Duodenal mucosa (tissue), 2 donors: ENCODE results near the gene TVP23C.
"Not testable (repeated sequence)": the region's sequence is repeated elsewhere in the genome, so short reads cannot be mapped to it uniquely, and the experiment has no call there.

Experiments
- H3K27ac ChIP-seq: one replicate; pipeline ENCODE4 v1.7.0; 2013; ENCODE audit warnings: low read depth, low read length
- H3K27me3 ChIP-seq, 2 donors: one replicate each; pipeline ENCODE4 v1.7.0; 2013; ENCODE audit warnings: low read length in 2 of 2, control low read depth in 1 of 2; ENCODE audit not compliant: insufficient read depth in 2 of 2, control insufficient read depth in 1 of 2
- H3K36me3 ChIP-seq, 2 donors: one replicate each; pipeline ENCODE4 v1.7.0; 2013; ENCODE audit warnings: low read length in 2 of 2, control low read depth in 1 of 2; ENCODE audit not compliant: insufficient read depth in 2 of 2, control insufficient read depth in 1 of 2
- H3K4me1 ChIP-seq, 2 donors: one replicate each; pipeline ENCODE4 v1.7.0; 2013; ENCODE audit warnings: low read length in 2 of 2, control low read depth in 1 of 2; ENCODE audit not compliant: insufficient read depth in 2 of 2, control insufficient read depth in 1 of 2
- H3K4me3 ChIP-seq, 2 donors: one replicate each; pipeline ENCODE4 v1.7.0; 2013; ENCODE audit warnings: low read length in 2 of 2, low read depth in 1 of 2
- H3K9ac ChIP-seq, 2 donors: one replicate each; pipeline ENCODE4 v1.7.0; 2013; ENCODE audit warnings: low read length in 2 of 2, low read depth in 1 of 2
- H3K9me3 ChIP-seq, 2 donors: one replicate each; pipeline ENCODE4 v1.7.0; 2013; ENCODE audit warnings: low read length in 2 of 2, control low read depth in 1 of 2; ENCODE audit not compliant: control insufficient read depth in 1 of 2

TVP23C gene

DNA sequence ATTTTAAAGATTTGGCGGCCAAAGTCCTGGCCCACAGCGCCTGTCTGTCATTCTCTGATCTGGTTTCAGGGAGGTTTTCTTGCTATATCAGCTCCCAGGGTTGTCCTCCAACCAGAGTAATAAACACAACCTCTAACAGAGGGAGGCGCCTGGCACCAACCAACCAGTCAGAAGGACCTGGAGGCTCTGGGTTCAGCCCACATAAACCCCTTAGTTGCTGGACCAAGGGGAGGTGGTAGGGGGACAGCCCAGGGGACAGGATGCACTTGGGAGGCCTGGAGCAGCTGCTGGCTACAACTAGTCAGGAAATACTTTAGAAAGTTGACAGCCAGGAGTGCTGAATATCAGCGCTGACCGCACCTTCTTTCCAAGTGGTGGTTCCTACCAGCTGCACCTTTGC is 54.2 kb downstream of the TVP23C start:
- H3K9ac ChIP-seq, result no peak overlapping the region
- H3K9me3 ChIP-seq, result no peaks in the 10 kb centered on the region
- no peak overlapping the region for H3K27ac ChIP-seq
- H3K4me3 ChIP-seq, result no peak overlapping the region
- H3K27me3 ChIP-seq, result no peaks in the 10 kb centered on the region
- peaks cover 0 to 13% of the 10 kb centered on the region in 2 donors for H3K36me3 ChIP-seq
- H3K4me1 ChIP-seq, result peaks cover 0 to 5% of the 10 kb centered on the region in 2 donors

- no peak overlapping the region for H3K4me3 ChIP-seq
- H3K9me3 ChIP-seq, result no peaks in the 10 kb centered on the region
- no peak overlapping the region for H3K27ac ChIP-seq
- H3K36me3 ChIP-seq, result peaks cover 0 to 6% of the 10 kb centered on the region in 2 donors
- H3K27me3 ChIP-seq, result no peaks in the 10 kb centered on the region
- peaks cover 0 to 5% of the 10 kb centered on the region in 2 donors for H3K4me1 ChIP-seq
- H3K9ac ChIP-seq, result no peak overlapping the region
Measured at GRCh38 chr17:15508466-15508865, 54.8 kb downstream of the TVP23C start.

GRCh38 chr17:15507896-15508295 is 55.4 kb downstream of the TVP23C start:
- no peak overlapping the region for H3K4me3 ChIP-seq
- no peaks in the 10 kb centered on the region for H3K9me3 ChIP-seq
- no peak overlapping the region for H3K9ac ChIP-seq
- no peaks in the 10 kb centered on the region for H3K27me3 ChIP-seq
- peaks cover 0 to 5% of the 10 kb centered on the region in 2 donors for H3K36me3 ChIP-seq
- H3K4me1 ChIP-seq, result peaks cover 0 to under 1% of the 10 kb centered on the region in 2 donors
- H3K27ac ChIP-seq, result no peak overlapping the region

DNA sequence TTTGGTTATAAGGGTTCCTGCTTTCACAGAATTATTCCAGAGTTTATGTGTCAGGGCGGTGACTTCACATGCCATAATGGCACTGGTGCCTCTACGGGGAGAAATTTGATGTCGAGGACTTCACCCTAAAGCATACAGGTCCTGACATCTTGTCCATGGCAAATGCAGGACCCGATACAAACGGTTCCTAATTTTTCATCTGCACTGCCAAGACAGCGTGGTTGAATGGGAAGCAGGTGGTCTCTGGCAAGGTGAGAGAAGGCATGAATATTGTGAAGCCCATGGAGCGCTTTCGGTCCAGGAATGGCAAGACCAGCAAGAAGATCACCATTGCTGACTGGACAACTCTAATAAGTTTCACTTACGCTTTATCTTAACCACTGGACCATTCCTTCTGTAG is 56.3 kb downstream of the TVP23C start:
- H3K4me1 ChIP-seq, result peaks cover 0 to 3% of the 10 kb centered on the region in 2 donors
- peaks cover 0 to 5% of the 10 kb centered on the region in 2 donors for H3K36me3 ChIP-seq
- H3K27me3 ChIP-seq, result no peaks in the 10 kb centered on the region
- H3K4me3 ChIP-seq, result no peak overlapping the region
- H3K27ac ChIP-seq, result no peak overlapping the region
- H3K9me3 ChIP-seq, result no peaks in the 10 kb centered on the region
- no peak overlapping the region for H3K9ac ChIP-seq

DNA sequence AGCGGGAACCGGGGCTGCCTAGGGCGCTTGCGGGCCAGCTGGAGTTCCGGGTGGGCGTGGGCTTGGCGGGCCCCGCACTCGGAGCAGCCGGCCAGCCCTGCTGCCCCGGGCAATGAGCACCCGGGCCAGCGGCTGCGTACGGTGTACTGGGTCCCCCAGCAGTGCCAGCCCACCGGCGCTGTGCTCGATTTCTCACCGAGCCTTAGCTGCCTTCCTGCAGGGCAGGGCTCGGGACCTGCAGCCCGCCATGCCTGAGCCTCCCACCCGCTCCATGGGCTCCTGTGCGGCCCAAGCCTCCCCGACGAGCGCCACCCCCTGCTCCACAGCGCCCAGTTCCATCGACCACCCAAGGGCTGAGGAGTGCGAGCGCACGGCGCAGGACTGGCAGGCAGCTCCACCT is 57.6 kb downstream of the TVP23C start:
- not testable (repeated sequence) for H3K9ac ChIP-seq

DNA sequence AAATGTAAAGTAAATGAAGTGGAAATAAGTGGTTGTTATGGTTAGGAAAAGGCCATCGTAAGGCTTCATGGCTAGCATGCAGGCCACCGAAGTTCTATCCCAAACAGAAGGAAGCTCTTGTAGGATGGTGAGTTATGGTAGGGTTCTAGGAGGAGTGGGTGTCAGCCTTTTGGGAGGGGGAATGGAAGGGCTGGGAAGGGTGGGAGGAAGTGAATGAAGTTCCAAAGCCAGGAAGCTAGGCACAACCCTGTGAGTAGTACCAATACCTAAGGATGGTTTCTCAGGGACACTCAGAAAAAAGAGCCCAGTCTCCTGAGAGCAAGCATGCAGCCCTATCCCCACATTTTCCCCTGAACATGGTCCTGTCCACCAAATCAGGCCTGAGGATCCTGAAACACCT is 59.6 kb downstream of the TVP23C start:
- no peaks in the 10 kb centered on the region for H3K27me3 ChIP-seq
- H3K36me3 ChIP-seq, result peaks cover 4 to 7% of the 10 kb centered on the region in 2 donors
- peaks cover 0 to 3% of the 10 kb centered on the region in 2 donors for H3K4me1 ChIP-seq
- no peak overlapping the region for H3K9ac ChIP-seq
- H3K27ac ChIP-seq, result no peak overlapping the region
- H3K9me3 ChIP-seq, result no peaks in the 10 kb centered on the region
- no peak overlapping the region for H3K4me3 ChIP-seq

More for the DNA sequence above, 57.6 kb downstream of the TVP23C start:
- not testable (repeated sequence) for H3K9me3 ChIP-seq, H3K4me3 ChIP-seq, H3K36me3 ChIP-seq, H3K27me3 ChIP-seq, H3K4me1 ChIP-seq, H3K27ac ChIP-seq

- Histone ChIP-seq H3K4me3 (peak overlapping the region in 1 of 2 donors; percentile 32), H3K4me1 (peaks cover 0 to 3% of the 10 kb centered on the region in 2 donors), H3K36me3 (peaks cover 3 to 4% of the 10 kb centered on the region in 2 donors), H3K27ac (peak overlapping the region; percentile 30), H3K9ac (no peak overlapping the region), H3K27me3 (no peaks in the 10 kb centered on the region), H3K9me3 (no peaks in the 10 kb centered on the region)
Measured at GRCh38 chr17:15502369-15503112, 60.7 kb downstream of the TVP23C start.

DNA sequence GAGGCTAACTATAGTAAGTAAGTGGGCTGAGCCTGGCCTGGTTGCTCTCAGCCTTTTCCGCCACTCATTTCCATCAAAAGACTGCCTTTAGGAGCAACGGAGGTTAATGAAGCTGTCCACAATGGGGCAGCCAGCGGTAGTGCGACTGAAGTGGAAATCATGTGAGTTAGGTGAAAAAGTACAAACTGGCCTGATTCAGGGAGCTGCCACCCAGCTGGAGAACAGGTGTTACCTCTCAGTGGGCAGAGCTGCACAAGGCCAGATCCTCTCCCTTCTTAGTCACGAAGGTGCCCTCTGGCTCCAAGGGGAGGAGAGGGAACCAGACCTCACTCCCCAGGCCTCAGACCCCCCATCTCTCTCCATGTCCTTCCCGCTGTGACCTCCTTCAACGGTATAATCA is 61.5 kb downstream of the TVP23C start:
- Histone ChIP-seq H3K4me3 (no peak overlapping the region), H3K9ac (no peak overlapping the region), H3K36me3 (peaks cover 3 to 4% of the 10 kb centered on the region in 2 donors), H3K4me1 (peaks cover 0 to 3% of the 10 kb centered on the region in 2 donors), H3K27me3 (no peaks in the 10 kb centered on the region), H3K9me3 (no peaks in the 10 kb centered on the region), H3K27ac (no peak overlapping the region)

DNA sequence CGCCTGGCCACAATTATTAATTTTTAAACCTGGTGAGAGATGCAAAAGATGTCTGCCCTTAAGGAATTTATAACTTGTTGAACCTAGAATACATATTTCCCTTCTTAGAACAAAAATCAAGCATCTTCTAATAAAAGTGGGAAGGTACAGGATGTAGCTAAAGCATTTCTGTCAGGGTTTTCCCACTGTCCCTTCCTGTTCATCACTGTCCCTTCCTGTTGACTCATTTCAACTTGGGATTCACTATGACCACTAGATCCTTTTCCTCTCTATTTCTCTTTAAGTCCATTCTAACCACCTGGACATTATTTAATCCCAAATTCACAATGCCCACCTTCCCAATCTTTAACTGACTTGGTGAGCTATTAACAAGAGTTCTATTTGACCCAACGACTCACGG is 62.0 kb downstream of the TVP23C start:
- Histone ChIP-seq H3K27me3 (no peaks in the 10 kb centered on the region), H3K9me3 (no peaks in the 10 kb centered on the region), H3K9ac (no peak overlapping the region), H3K4me3 (no peak overlapping the region), H3K4me1 (peaks cover 0 to 3% of the 10 kb centered on the region in 2 donors), H3K27ac (no peak overlapping the region), H3K36me3 (peaks cover 3 to 4% of the 10 kb centered on the region in 2 donors)

DNA sequence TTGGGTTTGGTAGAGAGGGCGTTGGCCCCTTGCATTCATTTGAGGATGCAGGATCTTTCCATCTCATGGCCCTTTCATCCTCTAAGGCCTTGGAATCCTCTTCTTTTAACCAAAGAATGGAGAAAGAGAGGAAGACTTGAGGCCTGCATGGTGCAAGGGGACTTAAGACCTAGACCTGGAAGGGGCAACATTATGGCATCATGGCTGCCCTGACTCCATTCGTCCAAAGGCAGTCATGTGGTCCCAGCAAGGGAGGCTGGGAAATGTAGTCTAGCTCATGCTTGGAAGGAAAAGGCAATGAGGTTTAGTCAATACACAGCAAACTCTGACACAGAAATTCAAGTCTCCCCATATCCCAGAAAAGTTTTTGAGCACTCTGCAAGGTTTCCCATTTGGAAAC is 65.2 kb downstream of the TVP23C start:
- H3K27me3 ChIP-seq, result no peaks in the 10 kb centered on the region
- H3K36me3 ChIP-seq, result peaks cover 6 to 7% of the 10 kb centered on the region in 2 donors
- H3K27ac ChIP-seq, result no peak overlapping the region
- no peak overlapping the region for H3K9ac ChIP-seq
- peaks cover 0 to 3% of the 10 kb centered on the region in 2 donors for H3K4me1 ChIP-seq
- H3K9me3 ChIP-seq, result no peaks in the 10 kb centered on the region
- no peak overlapping the region for H3K4me3 ChIP-seq
